KOPT-K1 (cell line): ENCODE measurements around the gene TRIM24.
"Not testable (repeated sequence)": the region's sequence is repeated elsewhere in the genome, so short reads cannot be mapped to it uniquely, and the experiment has no call there.

Source experiments
- H3K27ac ChIP-seq: fragments of 200-600 bp; sonication (generic); 2 replicates; pipeline ENCODE4 v1.5.1; 2016; ENCODE audit warnings: antibody characterized with exemption, mild to moderate bottlenecking, low read depth, low read length; ENCODE audit not compliant: poor library complexity, severe bottlenecking
- H3K36me3 ChIP-seq: fragments of 200-600 bp; sonication (generic); 2 replicates; pipeline ENCODE4 v1.5.1; 2017; ENCODE audit warnings: antibody characterized with exemption, mild to moderate bottlenecking, low read length, moderate library complexity; ENCODE audit not compliant: insufficient read depth
- H3K9me3 ChIP-seq: fragments of 200-600 bp; sonication (generic); 2 replicates; pipeline ENCODE4 v1.5.1; 2017; ENCODE audit warnings: antibody characterized with exemption, low read length, mild to moderate bottlenecking; ENCODE audit not compliant: insufficient read depth, poor library complexity, severe bottlenecking

The TRIM24 gene

DNA sequence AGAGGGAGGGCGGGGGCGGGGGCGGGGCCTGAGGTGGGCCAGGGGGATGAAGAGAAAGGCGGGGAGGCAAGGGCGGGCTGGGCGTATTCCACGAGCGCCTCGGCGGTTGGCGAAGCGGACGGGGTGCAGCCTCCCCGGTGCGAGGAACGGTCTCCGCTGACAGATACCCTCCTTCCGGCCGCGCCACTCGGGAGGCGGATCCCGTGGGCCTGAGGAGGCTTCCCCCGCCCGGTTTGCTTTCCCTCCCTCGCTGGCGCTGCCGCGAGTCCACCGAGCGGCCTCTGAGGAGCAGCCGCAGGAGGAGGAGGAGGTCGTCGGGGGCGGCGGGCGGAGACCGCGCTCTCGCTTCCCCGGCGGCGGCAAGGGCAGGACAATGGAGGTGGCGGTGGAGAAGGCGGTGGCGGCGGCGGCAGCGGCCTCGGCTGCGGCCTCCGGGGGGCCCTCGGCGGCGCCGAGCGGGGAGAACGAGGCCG, at the start of gene TRIM24:
Gene TRIM24, plus strand, starts transcription at position 84 of the 473 bp plus-strand sequence. Its CDS starts 290 bp downstream, at position 374.
- Histone ChIP-seq H3K27ac (peak within 1 kb of the TSS; percentile 97), H3K36me3 (peaks cover 25% of the 10 kb centered on the region)

GRCh38 chr7:138412077-138412476, 48.0 kb upstream of the TRIM24 start:
- H3K27ac ChIP-seq, H3K9me3 ChIP-seq, H3K36me3 ChIP-seq: not testable (repeated sequence)

More for the DNA sequence above, at the start of gene TRIM24:
- H3K9me3 ChIP-seq = no peaks in the 10 kb centered on the region

DNA sequence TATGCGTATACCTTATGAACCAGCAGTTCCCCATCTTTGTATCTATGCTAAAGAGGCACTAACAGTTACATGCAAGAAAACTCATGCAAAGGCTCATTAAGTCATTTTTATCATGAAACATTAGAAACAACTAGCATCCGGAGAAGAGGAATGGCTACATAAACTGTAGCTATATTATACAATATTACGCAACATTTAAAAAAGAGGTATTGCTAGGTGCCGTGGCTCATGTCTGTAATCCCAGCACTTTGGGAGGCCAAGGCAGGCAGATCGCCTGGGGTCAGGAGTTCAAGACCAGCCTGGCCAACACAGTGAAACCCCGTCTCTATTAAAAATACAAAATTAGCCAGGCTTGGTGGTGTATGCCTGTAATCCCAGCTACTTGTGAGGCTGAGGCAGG, 47.1 kb upstream of the TRIM24 start:
- not testable (repeated sequence) for H3K36me3 ChIP-seq, H3K9me3 ChIP-seq, H3K27ac ChIP-seq

GRCh38 chr7:138417078-138417700, 42.9 kb upstream of the TRIM24 start:
- H3K27ac ChIP-seq = no peak overlapping the region
- H3K9me3 ChIP-seq = no peaks in the 10 kb centered on the region
- no peaks in the 10 kb centered on the region for H3K36me3 ChIP-seq

- Histone ChIP-seq H3K36me3 (no peaks in the 10 kb centered on the region), H3K27ac (no peak overlapping the region), H3K9me3 (no peaks in the 10 kb centered on the region)
Measured at GRCh38 chr7:138417764-138418163, 42.3 kb upstream of the TRIM24 start.

GRCh38 chr7:138418403-138418802, 41.7 kb upstream of the TRIM24 start:
- H3K36me3 ChIP-seq, H3K9me3 ChIP-seq, H3K27ac ChIP-seq: not testable (repeated sequence)

DNA sequence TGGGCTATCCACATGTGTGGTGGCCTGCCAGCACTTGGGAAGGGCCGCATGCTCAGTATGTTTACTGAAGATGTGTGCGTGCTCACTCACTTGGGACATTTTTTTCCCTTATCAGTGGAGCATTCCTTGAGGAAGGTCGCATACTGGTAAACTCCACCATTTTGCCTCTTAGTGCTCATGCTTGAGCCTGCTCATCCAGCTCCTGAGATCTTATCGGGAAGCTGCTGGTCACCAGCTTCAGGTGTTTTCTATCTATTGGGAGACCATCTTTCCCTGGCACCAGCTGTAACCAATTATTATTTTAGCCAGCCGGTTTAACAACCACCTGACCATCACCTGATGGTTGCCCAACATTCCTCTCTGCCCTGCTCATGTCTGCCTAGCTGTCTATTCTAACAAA, 35.0 kb upstream of the TRIM24 start:
- Histone ChIP-seq H3K27ac (no peak overlapping the region), H3K36me3 (no peaks in the 10 kb centered on the region), H3K9me3 (peaks cover 16% of the 10 kb centered on the region)

- Histone ChIP-seq H3K27ac (no peak overlapping the region), H3K36me3 (no peaks in the 10 kb centered on the region), H3K9me3 (peaks cover 36% of the 10 kb centered on the region)
Measured at GRCh38 chr7:138429577-138430250, 30.3 kb upstream of the TRIM24 start.

GRCh38 chr7:138431517-138431916, 28.5 kb upstream of the TRIM24 start:
- Histone ChIP-seq H3K36me3 (no peaks in the 10 kb centered on the region), H3K27ac (no peak overlapping the region), H3K9me3 (peaks cover 36% of the 10 kb centered on the region)

DNA sequence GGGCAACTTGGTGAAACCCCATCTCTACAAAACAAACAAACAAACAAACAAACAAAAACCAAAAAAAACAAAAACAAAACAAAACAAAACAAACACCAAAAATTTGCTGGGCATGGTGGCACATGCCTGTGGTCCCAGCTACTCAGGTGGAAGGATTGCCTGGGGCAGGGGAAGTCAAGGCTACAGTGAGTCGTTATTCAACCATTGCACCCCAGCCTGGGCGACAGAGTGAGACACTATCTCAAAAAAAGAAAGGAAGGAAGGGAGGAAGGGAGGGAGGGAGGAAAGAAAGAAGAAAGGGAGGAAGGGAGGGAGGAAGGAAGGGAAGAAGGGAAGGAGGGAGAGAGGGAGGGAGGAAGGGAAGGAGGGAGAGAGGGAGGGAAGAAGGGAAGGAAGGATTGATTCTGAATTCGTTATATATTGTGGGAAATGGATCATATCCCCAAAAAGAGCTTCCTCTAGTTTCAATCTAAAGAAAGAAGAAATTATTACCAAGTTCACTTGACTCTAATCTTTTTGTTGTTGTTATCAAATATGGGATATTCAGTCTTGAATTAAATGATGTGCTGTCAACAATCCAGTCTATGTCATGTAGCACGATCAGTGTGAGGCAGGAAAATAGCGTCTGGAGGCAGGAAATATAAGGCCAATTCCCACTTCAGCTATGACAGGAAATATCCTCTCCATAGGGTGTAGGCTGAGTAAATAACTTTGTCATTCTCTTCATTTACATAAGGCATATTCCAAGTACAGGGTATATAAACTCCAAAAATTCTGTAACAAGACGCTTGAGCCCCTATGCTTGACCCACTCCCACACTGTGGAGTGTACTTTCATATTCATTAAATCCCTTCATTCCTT, 26.2 kb upstream of the TRIM24 start:
- peaks cover 31% of the 10 kb centered on the region for H3K9me3 ChIP-seq

GRCh38 chr7:138434597-138435019, 25.5 kb upstream of the TRIM24 start:
- peaks cover 24% of the 10 kb centered on the region for H3K9me3 ChIP-seq
- H3K36me3 ChIP-seq = no peaks in the 10 kb centered on the region
- H3K27ac ChIP-seq = no peak overlapping the region

More for the DNA sequence above, 26.2 kb upstream of the TRIM24 start:
- Histone ChIP-seq H3K27ac (no peak overlapping the region), H3K36me3 (no peaks in the 10 kb centered on the region)

- Histone ChIP-seq H3K36me3 (no peaks in the 10 kb centered on the region), H3K9me3 (peaks cover 16% of the 10 kb centered on the region), H3K27ac (no peak overlapping the region)
Measured at GRCh38 chr7:138435231-138435919, 24.7 kb upstream of the TRIM24 start.

DNA sequence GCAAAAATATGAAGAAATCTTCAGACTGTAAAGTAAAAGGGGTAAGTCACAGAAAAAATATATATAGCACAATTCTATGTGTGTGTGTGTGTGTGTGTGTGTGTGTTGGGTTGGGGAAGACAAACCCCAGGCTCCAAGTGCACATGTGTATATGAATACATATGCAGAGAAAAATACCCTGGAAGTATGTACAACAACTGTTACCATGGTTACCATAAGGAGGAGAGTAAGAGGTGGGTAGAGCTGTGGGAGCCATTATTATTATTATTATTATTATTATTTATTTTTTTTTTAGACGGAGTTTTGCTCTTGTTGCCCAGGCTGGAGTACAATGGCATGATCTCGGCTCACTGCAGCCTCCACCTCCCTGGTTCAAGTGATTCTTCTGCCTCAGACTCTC, 23.7 kb upstream of the TRIM24 start:
- Histone ChIP-seq H3K9me3 (peaks cover 8% of the 10 kb centered on the region), H3K27ac (no peak overlapping the region), H3K36me3 (no peaks in the 10 kb centered on the region)

DNA sequence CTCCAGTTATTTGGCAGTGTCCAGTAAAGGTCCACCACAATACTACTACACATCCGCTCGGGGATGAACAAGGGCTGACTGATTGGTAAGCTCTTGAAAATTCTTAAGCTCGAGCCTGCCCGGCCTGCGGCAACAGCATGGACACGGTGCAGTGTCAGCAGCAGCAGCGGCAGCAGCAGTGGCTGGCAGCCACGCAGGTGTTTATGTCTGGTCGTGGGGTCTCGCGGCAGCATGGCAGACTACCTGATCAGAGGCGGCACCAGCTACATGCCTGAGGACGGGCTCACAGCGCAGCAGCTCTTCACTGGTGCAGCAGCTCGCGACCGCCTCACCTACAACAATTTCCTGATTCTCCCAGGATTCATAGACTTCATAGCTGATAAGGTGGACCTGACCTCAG, 19.6 kb upstream of the TRIM24 start:
- Histone ChIP-seq H3K27ac (no peak overlapping the region), H3K36me3 (no peaks in the 10 kb centered on the region), H3K9me3 (peaks cover 4% of the 10 kb centered on the region)

DNA sequence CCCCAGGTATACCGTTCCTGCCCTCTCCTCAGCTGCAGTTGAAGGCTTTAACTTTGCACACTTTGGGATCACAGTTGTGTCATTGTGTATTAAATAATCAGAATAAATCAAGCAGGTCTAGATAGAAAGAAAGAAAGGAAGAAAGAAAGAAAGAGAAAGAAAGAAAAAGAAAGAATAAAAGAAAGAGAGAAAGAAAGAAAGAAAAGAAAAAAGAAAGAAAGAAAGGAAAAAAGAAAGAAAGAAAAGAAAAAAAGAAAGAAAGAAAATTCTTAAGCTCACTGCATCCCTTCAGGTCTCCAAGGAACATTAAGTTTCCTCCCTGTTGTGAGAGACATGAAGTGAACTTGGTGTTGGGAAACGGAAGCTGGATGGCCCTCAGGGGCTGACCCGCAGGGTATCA, 17.2 kb upstream of the TRIM24 start:
- no peak overlapping the region for H3K27ac ChIP-seq
- H3K9me3 ChIP-seq = peaks cover 4% of the 10 kb centered on the region

More for the DNA sequence above, 17.2 kb upstream of the TRIM24 start:
- no peaks in the 10 kb centered on the region for H3K36me3 ChIP-seq
